Measurements from ENCODE around the gene EFTUD2.

GRCh38 chr17:44877121-44877520, 22.1 kb downstream of the EFTUD2 start:
- no peak for TF ChIP-seq YY1 (IDR thresholded peaks at IDR 0.05; ENCODE audit: low read depth, low read length)
- no peak for TF ChIP-seq CTCF (IDR thresholded peaks at IDR 0.05; ENCODE audit: control extremely low read depth in 1 of 3, insufficient read depth in 1 of 3, low read depth in 1 of 3, low read length in 3 of 3)
- TF ChIP-seq POLR2A (IDR thresholded peaks at IDR 0.05; ENCODE audit: control extremely low read depth in 1 of 2, low read depth in 2 of 2, low read length in 2 of 2) = no peak
- no peak for TF ChIP-seq EP300 (IDR thresholded peaks at IDR 0.05; ENCODE audit: borderline replicate concordance in 1 of 2, low read depth in 2 of 2, low read length in 2 of 2)
- no peak for TF ChIP-seq ASH2L (IDR thresholded peaks at IDR 0.05; ENCODE audit: low read length)
- TF ChIP-seq EZH2 (IDR thresholded peaks at IDR 0.05; ENCODE audit: low read depth, low read length, severe bottlenecking) = no peak
- no peak for TF ChIP-seq POLR2AphosphoS5 (IDR thresholded peaks at IDR 0.05; ENCODE audit: low read depth, low read length)
- no peak for TF ChIP-seq BRCA1 (IDR thresholded peaks at IDR 0.05; ENCODE audit: low read depth, low read length)
- TF ChIP-seq ZNF274 (IDR thresholded peaks at IDR 0.05; ENCODE audit: borderline replicate concordance, extremely low read depth, low read length) = no peak
